ENCODE data around the gene LRRC8C.

LRRC8C gene

GRCh38 chr1:89682611-89683010, 49.7 kb downstream of the LRRC8C start:
- Histone ChIP-seq H3K4me3 (ENCODE audit: low read length in 2 of 2) (no peak overlapping the region), H2BK15ac (ENCODE audit: low read length) (no peak overlapping the region), H2BK5ac (ENCODE audit: low read length) (no peak overlapping the region), H2BK120ac (ENCODE audit: low read depth, low read length) (no peak overlapping the region), H3K27ac (replicated peaks; ENCODE audit: low read length) (no peak overlapping the region), H4K8ac (ENCODE audit: low read depth, low read length) (no peak overlapping the region), H3K36me3 (replicated peaks in 1 of 2; ENCODE audit: control insufficient read depth in 2 of 2, insufficient read depth in 2 of 2, low read length in 2 of 2) (no peaks in the 10 kb centered on the region), H3K14ac (ENCODE audit: low read length) (no peak overlapping the region), H3K9ac (ENCODE audit: low read depth, low read length, poor library complexity) (no peak overlapping the region), H3K23ac (ENCODE audit: low read depth, low read length, poor library complexity) (no peak overlapping the region), H3K9me3 (replicated peaks in 1 of 2; ENCODE audit: control insufficient read depth in 2 of 2, insufficient read depth in 1 of 2, low read depth in 1 of 2, low read length in 2 of 2) (no peaks in the 10 kb centered on the region), H2BK12ac (ENCODE audit: low read length) (no peak overlapping the region), H3K27me3 (ENCODE audit: control insufficient read depth in 3 of 3, insufficient read depth in 3 of 3, low read depth in 1 of 3, low read length in 3 of 3) (no peaks in the 10 kb centered on the region), H3K79me1 (ENCODE audit: low read depth, low read length) (no peaks in the 10 kb centered on the region), H2AK5ac (ENCODE audit: low read depth, low read length) (no peak overlapping the region), H4K91ac (ENCODE audit: low read depth, low read length, poor library complexity) (no peak overlapping the region), H2AFZ (ENCODE audit: low read length) (no peak overlapping the region), H3K18ac (ENCODE audit: low read length) (no peak overlapping the region), H3K4me2 (ENCODE audit: insufficient read depth, low read length, poor library complexity, severe bottlenecking) (no peak overlapping the region), H3K4me1 (ENCODE audit: control insufficient read depth in 2 of 2, insufficient read depth in 1 of 2, low read depth in 1 of 2, low read length in 2 of 2) (no peaks in the 10 kb centered on the region), H3K4ac (ENCODE audit: low read length) (no peak overlapping the region)
- no peak for DNase-seq (ENCODE audit: low spot score)

GRCh38 chr1:89685461-89685860, 52.5 kb downstream of the LRRC8C start:
- no peak overlapping the region for H2AK5ac ChIP-seq (ENCODE audit: low read depth, low read length)
- H3K79me1 ChIP-seq (ENCODE audit: low read depth, low read length), result no peaks in the 10 kb centered on the region
- no peak overlapping the region for H3K27ac ChIP-seq (replicated peaks; ENCODE audit: low read length)
- no peak overlapping the region for H3K4ac ChIP-seq (ENCODE audit: low read length)
- H3K4me1 ChIP-seq (ENCODE audit: control insufficient read depth in 2 of 2, insufficient read depth in 1 of 2, low read depth in 1 of 2, low read length in 2 of 2), result no peaks in the 10 kb centered on the region
- no peak overlapping the region for H3K4me2 ChIP-seq (ENCODE audit: insufficient read depth, low read length, poor library complexity, severe bottlenecking)
- no peaks in the 10 kb centered on the region for H3K36me3 ChIP-seq (replicated peaks in 1 of 2; ENCODE audit: control insufficient read depth in 2 of 2, insufficient read depth in 2 of 2, low read length in 2 of 2)
- H3K14ac ChIP-seq (ENCODE audit: low read length), result no peak overlapping the region
- no peak overlapping the region for H4K8ac ChIP-seq (ENCODE audit: low read depth, low read length)
- no peak overlapping the region for H3K9ac ChIP-seq (ENCODE audit: low read depth, low read length, poor library complexity)
- H3K27me3 ChIP-seq (ENCODE audit: control insufficient read depth in 3 of 3, insufficient read depth in 3 of 3, low read depth in 1 of 3, low read length in 3 of 3), result no peaks in the 10 kb centered on the region
- H3K23ac ChIP-seq (ENCODE audit: low read depth, low read length, poor library complexity), result no peak overlapping the region
- no CpG with 5 or more reads among the region's 2 CpGs for WGBS, 2 donors (ENCODE audit: extremely low coverage in 2 of 2, insufficient read length in 2 of 2, insufficient replicate concordance in 1 of 2)
- H2BK5ac ChIP-seq (ENCODE audit: low read length), result no peak overlapping the region
- H2BK120ac ChIP-seq (ENCODE audit: low read depth, low read length), result no peak overlapping the region
- H4K91ac ChIP-seq (ENCODE audit: low read depth, low read length, poor library complexity), result no peak overlapping the region
- no peak overlapping the region for H3K4me3 ChIP-seq (ENCODE audit: low read length in 2 of 2)
- DNase-seq (ENCODE audit: low spot score), result no peak
- no peak overlapping the region for H3K18ac ChIP-seq (ENCODE audit: low read length)
- H2AFZ ChIP-seq (ENCODE audit: low read length), result no peak overlapping the region
- H2BK15ac ChIP-seq (ENCODE audit: low read length), result no peak overlapping the region
- no peaks in the 10 kb centered on the region for H3K9me3 ChIP-seq (replicated peaks in 1 of 2; ENCODE audit: control insufficient read depth in 2 of 2, insufficient read depth in 1 of 2, low read depth in 1 of 2, low read length in 2 of 2)
- H2BK12ac ChIP-seq (ENCODE audit: low read length), result no peak overlapping the region

- Histone ChIP-seq H3K79me1 (ENCODE audit: low read depth, low read length) (no peaks in the 10 kb centered on the region), H3K9ac (ENCODE audit: low read depth, low read length, poor library complexity) (no peak overlapping the region), H3K4me2 (ENCODE audit: insufficient read depth, low read length, poor library complexity, severe bottlenecking) (no peak overlapping the region), H4K8ac (ENCODE audit: low read depth, low read length) (no peak overlapping the region), H3K4ac (ENCODE audit: low read length) (no peak overlapping the region), H3K14ac (ENCODE audit: low read length) (no peak overlapping the region), H2BK120ac (ENCODE audit: low read depth, low read length) (no peak overlapping the region), H2AFZ (ENCODE audit: low read length) (no peak overlapping the region), H3K27ac (replicated peaks; ENCODE audit: low read length) (no peak overlapping the region), H3K27me3 (ENCODE audit: control insufficient read depth in 3 of 3, insufficient read depth in 3 of 3, low read depth in 1 of 3, low read length in 3 of 3) (no peaks in the 10 kb centered on the region), H3K23ac (ENCODE audit: low read depth, low read length, poor library complexity) (no peak overlapping the region), H3K4me3 (ENCODE audit: low read length in 2 of 2) (no peak overlapping the region), H2AK5ac (ENCODE audit: low read depth, low read length) (no peak overlapping the region), H3K9me3 (replicated peaks in 1 of 2; ENCODE audit: control insufficient read depth in 2 of 2, insufficient read depth in 1 of 2, low read depth in 1 of 2, low read length in 2 of 2) (no peaks in the 10 kb centered on the region), H3K36me3 (replicated peaks in 1 of 2; ENCODE audit: control insufficient read depth in 2 of 2, insufficient read depth in 2 of 2, low read length in 2 of 2) (no peaks in the 10 kb centered on the region), H2BK12ac (ENCODE audit: low read length) (no peak overlapping the region), H3K4me1 (ENCODE audit: control insufficient read depth in 2 of 2, insufficient read depth in 1 of 2, low read depth in 1 of 2, low read length in 2 of 2) (no peaks in the 10 kb centered on the region), H4K91ac (ENCODE audit: low read depth, low read length, poor library complexity) (no peak overlapping the region), H2BK15ac (ENCODE audit: low read length) (no peak overlapping the region), H3K18ac (ENCODE audit: low read length) (no peak overlapping the region), H2BK5ac (ENCODE audit: low read length) (no peak overlapping the region)
- DNase-seq (ENCODE audit: low spot score), result no peak
- WGBS, 2 donors (ENCODE audit: extremely low coverage in 2 of 2, insufficient read length in 2 of 2, insufficient replicate concordance in 1 of 2), result no CpG with 5 or more reads among the region's 5 CpGs
Observed at GRCh38 chr1:89686520-89686919, 53.6 kb downstream of the LRRC8C start.

- Histone ChIP-seq H3K14ac (ENCODE audit: low read length) (no peak overlapping the region), H3K36me3 (replicated peaks in 1 of 2; ENCODE audit: control insufficient read depth in 2 of 2, insufficient read depth in 2 of 2, low read length in 2 of 2) (no peaks in the 10 kb centered on the region), H3K4ac (ENCODE audit: low read length) (no peak overlapping the region), H2BK12ac (ENCODE audit: low read length) (no peak overlapping the region), H2BK120ac (ENCODE audit: low read depth, low read length) (no peak overlapping the region), H3K9me3 (replicated peaks in 1 of 2; ENCODE audit: control insufficient read depth in 2 of 2, insufficient read depth in 1 of 2, low read depth in 1 of 2, low read length in 2 of 2) (no peaks in the 10 kb centered on the region), H3K9ac (ENCODE audit: low read depth, low read length, poor library complexity) (no peak overlapping the region), H3K27me3 (ENCODE audit: control insufficient read depth in 3 of 3, insufficient read depth in 3 of 3, low read depth in 1 of 3, low read length in 3 of 3) (no peaks in the 10 kb centered on the region), H4K91ac (ENCODE audit: low read depth, low read length, poor library complexity) (no peak overlapping the region), H2BK15ac (ENCODE audit: low read length) (no peak overlapping the region), H3K4me1 (ENCODE audit: control insufficient read depth in 2 of 2, insufficient read depth in 1 of 2, low read depth in 1 of 2, low read length in 2 of 2) (no peaks in the 10 kb centered on the region), H3K4me2 (ENCODE audit: insufficient read depth, low read length, poor library complexity, severe bottlenecking) (no peak overlapping the region), H3K23ac (ENCODE audit: low read depth, low read length, poor library complexity) (no peak overlapping the region), H2AK5ac (ENCODE audit: low read depth, low read length) (no peak overlapping the region), H3K18ac (ENCODE audit: low read length) (no peak overlapping the region), H4K8ac (ENCODE audit: low read depth, low read length) (no peak overlapping the region), H3K27ac (replicated peaks; ENCODE audit: low read length) (no peak overlapping the region), H2AFZ (ENCODE audit: low read length) (no peak overlapping the region), H3K4me3 (ENCODE audit: low read length in 2 of 2) (no peak overlapping the region), H3K79me1 (ENCODE audit: low read depth, low read length) (no peaks in the 10 kb centered on the region), H2BK5ac (ENCODE audit: low read length) (no peak overlapping the region)
- DNase-seq (ENCODE audit: low spot score), result no peak
Observed at GRCh38 chr1:89687254-89687653, 54.3 kb downstream of the LRRC8C start.

All from neuronal stem cell (in vitro differentiated cells).